ENCODE data around the gene GHITM. TPM values are rescaled to one million over a fixed set of nuclear protein-coding genes. Genes with fewer than 3 reads are reported as not detected.

Gene GHITM
- total and polyA plus RNA-seq, 2 of the 13 experiments (the other 11 are each of a cell fraction or from before 2014, with no cell fraction given), result 163 to 212 TPM

DNA sequence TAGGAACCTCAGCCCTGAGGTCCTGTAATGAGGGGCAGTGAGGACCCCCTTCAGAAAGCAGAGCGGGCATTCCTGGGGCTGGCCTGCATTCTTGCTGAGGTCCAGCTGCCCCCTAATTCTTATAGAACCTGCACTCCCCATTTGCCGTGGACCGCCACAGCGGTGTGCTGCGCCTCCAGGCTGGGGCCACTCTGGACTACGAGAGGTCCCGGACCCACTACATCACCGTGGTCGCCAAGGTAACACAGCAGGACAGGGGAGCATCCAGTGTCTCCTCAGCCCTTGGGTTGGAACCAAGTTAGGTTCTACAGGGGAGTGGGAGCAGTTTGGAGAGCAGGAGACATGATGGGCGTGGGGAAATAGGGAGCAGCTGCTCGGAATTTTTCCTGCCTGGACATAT is 62.4 kb downstream of the GHITM start:
- POLR2A ChIA-PET, result no interaction called here
- BruUV-seq (replicated peaks), result no TSS peak

More for the DNA sequence above, 62.4 kb downstream of the GHITM start:
- CTCF ChIA-PET (ENCODE audit: low intra/inter-chr PET ratio, low total read pairs), result no interaction called here
- WGBS (ENCODE audit: low lambda C conversion rate), result 35% methylated on average over 11 of the region's 11 CpGs
- TF ChIP-seq, protein P1, sequence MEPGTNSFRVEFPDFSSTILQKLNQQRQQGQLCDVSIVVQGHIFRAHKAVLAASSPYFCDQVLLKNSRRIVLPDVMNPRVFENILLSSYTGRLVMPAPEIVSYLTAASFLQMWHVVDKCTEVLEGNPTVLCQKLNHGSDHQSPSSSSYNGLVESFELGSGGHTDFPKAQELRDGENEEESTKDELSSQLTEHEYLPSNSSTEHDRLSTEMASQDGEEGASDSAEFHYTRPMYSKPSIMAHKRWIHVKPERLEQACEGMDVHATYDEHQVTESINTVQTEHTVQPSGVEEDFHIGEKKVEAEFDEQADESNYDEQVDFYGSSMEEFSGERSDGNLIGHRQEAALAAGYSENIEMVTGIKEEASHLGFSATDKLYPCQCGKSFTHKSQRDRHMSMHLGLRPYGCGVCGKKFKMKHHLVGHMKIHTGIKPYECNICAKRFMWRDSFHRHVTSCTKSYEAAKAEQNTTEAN (CRISPR knock-in tag; conservative IDR thresholded peaks at IDR 0.05), result no peak
- TF ChIP-seq, protein P2, sequence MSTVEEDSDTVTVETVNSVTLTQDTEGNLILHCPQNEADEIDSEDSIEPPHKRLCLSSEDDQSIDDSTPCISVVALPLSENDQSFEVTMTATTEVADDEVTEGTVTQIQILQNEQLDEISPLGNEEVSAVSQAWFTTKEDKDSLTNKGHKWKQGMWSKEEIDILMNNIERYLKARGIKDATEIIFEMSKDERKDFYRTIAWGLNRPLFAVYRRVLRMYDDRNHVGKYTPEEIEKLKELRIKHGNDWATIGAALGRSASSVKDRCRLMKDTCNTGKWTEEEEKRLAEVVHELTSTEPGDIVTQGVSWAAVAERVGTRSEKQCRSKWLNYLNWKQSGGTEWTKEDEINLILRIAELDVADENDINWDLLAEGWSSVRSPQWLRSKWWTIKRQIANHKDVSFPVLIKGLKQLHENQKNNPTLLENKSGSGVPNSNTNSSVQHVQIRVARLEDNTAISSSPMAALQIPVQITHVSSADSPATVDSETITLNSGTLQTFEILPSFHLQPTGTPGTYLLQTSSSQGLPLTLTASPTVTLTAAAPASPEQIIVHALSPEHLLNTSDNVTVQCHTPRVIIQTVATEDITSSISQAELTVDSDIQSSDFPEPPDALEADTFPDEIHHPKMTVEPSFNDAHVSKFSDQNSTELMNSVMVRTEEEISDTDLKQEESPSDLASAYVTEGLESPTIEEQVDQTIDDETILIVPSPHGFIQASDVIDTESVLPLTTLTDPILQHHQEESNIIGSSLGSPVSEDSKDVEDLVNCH (CRISPR knock-in tag; IDR thresholded peaks at IDR 0.05), result no peak
- TF ChIP-seq ZNF644 (CRISPR knock-in tag; IDR thresholded peaks at IDR 0.05; ENCODE audit: low read depth) (no peak), MLLT10 (CRISPR knock-in tag; IDR thresholded peaks at IDR 0.05) (no peak), ZNF326 (CRISPR knock-in tag; IDR thresholded peaks at IDR 0.05; ENCODE audit: borderline replicate concordance) (no peak), MTA1 (CRISPR knock-in tag; IDR thresholded peaks at IDR 0.05; ENCODE audit: borderline replicate concordance) (no peak), ZNF619 (CRISPR knock-in tag; IDR thresholded peaks at IDR 0.05) (no peak), RFX3 (CRISPR knock-in tag; IDR thresholded peaks at IDR 0.05) (no peak), ZNF780A (CRISPR knock-in tag; IDR thresholded peaks at IDR 0.05) (no peak), ZEB1 (IDR thresholded peaks at IDR 0.05; ENCODE audit: insufficient replicate concordance, low read depth) (no peak), ZNF749 (CRISPR knock-in tag; IDR thresholded peaks at IDR 0.05; ENCODE audit: borderline replicate concordance) (no peak), PHF8 (CRISPR knock-in tag; IDR thresholded peaks at IDR 0.05) (no peak), SAP130 (CRISPR knock-in tag; IDR thresholded peaks at IDR 0.05; ENCODE audit: low read depth) (no peak), RBM39 (IDR thresholded peaks at IDR 0.05; ENCODE audit: low read depth, low read length, poor library complexity, severe bottlenecking) (no peak), ZSCAN20 (CRISPR knock-in tag; IDR thresholded peaks at IDR 0.05; ENCODE audit: borderline replicate concordance) (no peak)
- TF ChIP-seq, protein P3, sequence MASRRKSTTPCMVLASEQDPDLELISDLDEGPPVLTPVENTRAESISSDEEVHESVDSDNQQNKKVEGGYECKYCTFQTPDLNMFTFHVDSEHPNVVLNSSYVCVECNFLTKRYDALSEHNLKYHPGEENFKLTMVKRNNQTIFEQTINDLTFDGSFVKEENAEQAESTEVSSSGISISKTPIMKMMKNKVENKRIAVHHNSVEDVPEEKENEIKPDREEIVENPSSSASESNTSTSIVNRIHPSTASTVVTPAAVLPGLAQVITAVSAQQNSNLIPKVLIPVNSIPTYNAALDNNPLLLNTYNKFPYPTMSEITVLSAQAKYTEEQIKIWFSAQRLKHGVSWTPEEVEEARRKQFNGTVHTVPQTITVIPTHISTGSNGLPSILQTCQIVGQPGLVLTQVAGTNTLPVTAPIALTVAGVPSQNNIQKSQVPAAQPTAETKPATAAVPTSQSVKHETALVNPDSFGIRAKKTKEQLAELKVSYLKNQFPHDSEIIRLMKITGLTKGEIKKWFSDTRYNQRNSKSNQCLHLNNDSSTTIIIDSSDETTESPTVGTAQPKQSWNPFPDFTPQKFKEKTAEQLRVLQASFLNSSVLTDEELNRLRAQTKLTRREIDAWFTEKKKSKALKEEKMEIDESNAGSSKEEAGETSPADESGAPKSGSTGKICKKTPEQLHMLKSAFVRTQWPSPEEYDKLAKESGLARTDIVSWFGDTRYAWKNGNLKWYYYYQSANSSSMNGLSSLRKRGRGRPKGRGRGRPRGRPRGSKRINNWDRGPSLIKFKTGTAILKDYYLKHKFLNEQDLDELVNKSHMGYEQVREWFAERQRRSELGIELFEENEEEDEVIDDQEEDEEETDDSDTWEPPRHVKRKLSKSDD (CRISPR knock-in tag; IDR thresholded peaks at IDR 0.05; ENCODE audit: low read depth), result no peak
- FAIRE-seq, result no peak
- in situ Hi-C loops (cut with HindIII; ENCODE audit: extremely low pct_ligation_motif_present, low pct_unique_long_range_greater_than_20kb) (no loop called here), intact Hi-C loops (cut with micrococcal nuclease; ENCODE audit: unreplicated experiment) (no loop called here)
- Histone ChIP-seq H3K4me1 (ENCODE audit: insufficient read depth, low read length) (no peaks in the 10 kb centered on the region), H3K9me3 (ENCODE audit: low read length) (no peaks in the 10 kb centered on the region), H3K36me3 (replicated peaks in 1 of 2; ENCODE audit: control insufficient read depth in 1 of 2, insufficient read depth in 2 of 2, low read length in 2 of 2) (no peaks in the 10 kb centered on the region), H3K9ac (ENCODE audit: insufficient read depth, low read depth, low read length) (no peak overlapping the region), H3K4me2 (ENCODE audit: low read depth, low read length) (no peak overlapping the region), H3K27ac (ENCODE audit: extremely low read length, insufficient read depth, low read length) (no peak overlapping the region), H3K4me3 (replicated peaks in 1 of 3; ENCODE audit: insufficient read depth in 1 of 3, low read depth in 2 of 3, low read length in 3 of 3) (no peak overlapping the region), H3K27me3 (ENCODE audit: control insufficient read depth in 1 of 2, insufficient read depth in 2 of 2, low read length in 2 of 2) (peaks cover 4 to 27% of the 10 kb centered on the region in 2 experiments; a peak in 3 of 5 replicates), H2AFZ (ENCODE audit: low read length) (no peak overlapping the region), H4K20me1 (ENCODE audit: insufficient read depth, low read length) (no peaks in the 10 kb centered on the region), H3K79me2 (ENCODE audit: insufficient read depth, low read length) (no peaks in the 10 kb centered on the region)
- no peak for DNase-seq (ENCODE audit: low spot score)
- ATAC-seq, result no peak

All from HepG2 (cell line).